Measurements from ENCODE around the gene GLI2. TPM values are rescaled to one million over a fixed set of nuclear protein-coding genes. Genes with fewer than 3 reads are reported as not detected.

Gene GLI2
- polyA plus RNA-seq, 3 donors from 2014 or later, result not detected

GRCh38 chr2:120702801-120703200 lies 32.9 kb upstream of the GLI2 start:
- no peaks in the 10 kb centered on the region for H3K36me3 Mint-ChIP-seq

GRCh38 chr2:120703330-120703994 lies 32.2 kb upstream of the GLI2 start:
- H3K27me3 Mint-ChIP-seq (ENCODE audit: low read depth in 3 of 3), result peaks cover 0 to 9% (median 0%) of the 10 kb centered on the region in 3 donors
- H3K4me3 Mint-ChIP-seq, result no peak overlapping the region
- no peaks in the 10 kb centered on the region for H3K9me3 Mint-ChIP-seq
- DNase-seq, result no peak
- H3K36me3 Mint-ChIP-seq, result no peaks in the 10 kb centered on the region
- H3K4me1 Mint-ChIP-seq, result no peaks in the 10 kb centered on the region
- no peak overlapping the region for H3K27ac Mint-ChIP-seq

More at GRCh38 chr2:120702801-120703200, 32.9 kb upstream of the GLI2 start:
- peaks cover 0 to 9% (median 0%) of the 10 kb centered on the region in 3 donors for H3K27me3 Mint-ChIP-seq (ENCODE audit: low read depth in 3 of 3)
- no peaks in the 10 kb centered on the region for H3K4me1 Mint-ChIP-seq
- H3K4me3 Mint-ChIP-seq, result no peak overlapping the region
- no peaks in the 10 kb centered on the region for H3K9me3 Mint-ChIP-seq
- no peak overlapping the region for H3K27ac Mint-ChIP-seq
- no peak for DNase-seq

GRCh38 chr2:120704696-120705095 lies 31.0 kb upstream of the GLI2 start:
- Mint-ChIP-seq H3K4me3 (no peak overlapping the region), H3K36me3 (no peaks in the 10 kb centered on the region), H3K27ac (no peak overlapping the region), H3K4me1 (no peaks in the 10 kb centered on the region), H3K9me3 (no peaks in the 10 kb centered on the region), H3K27me3 (ENCODE audit: low read depth in 3 of 3) (peaks cover 0 to 7% (median 0%) of the 10 kb centered on the region in 3 donors)
- no peak for DNase-seq

- no peaks in the 10 kb centered on the region for H3K4me1 Mint-ChIP-seq
- H3K36me3 Mint-ChIP-seq, result no peaks in the 10 kb centered on the region
- peaks cover 0 to 3% (median 2%) of the 10 kb centered on the region in 3 donors for H3K27me3 Mint-ChIP-seq (ENCODE audit: low read depth in 3 of 3)
- H3K4me3 Mint-ChIP-seq, result no peak overlapping the region
- DNase-seq, result no peak
- no peaks in the 10 kb centered on the region for H3K9me3 Mint-ChIP-seq
- no peak overlapping the region for H3K27ac Mint-ChIP-seq
Measured at GRCh38 chr2:120707816-120708215, 27.9 kb upstream of the GLI2 start.

GRCh38 chr2:120708944-120709607 lies 26.6 kb upstream of the GLI2 start:
- no peaks in the 10 kb centered on the region for H3K4me1 Mint-ChIP-seq
- no peaks in the 10 kb centered on the region for H3K9me3 Mint-ChIP-seq
- H3K27ac Mint-ChIP-seq, result no peak overlapping the region
- no peaks in the 10 kb centered on the region for H3K36me3 Mint-ChIP-seq
- H3K27me3 Mint-ChIP-seq (ENCODE audit: low read depth in 3 of 3), result peaks cover 1 to 10% (median 3%) of the 10 kb centered on the region in 3 donors
- H3K4me3 Mint-ChIP-seq, result no peak overlapping the region
- DNase-seq, result no peak

GRCh38 chr2:120709608-120710041 lies 26.0 kb upstream of the GLI2 start:
- no peak overlapping the region for H3K4me3 Mint-ChIP-seq
- no peak overlapping the region for H3K27ac Mint-ChIP-seq
- H3K4me1 Mint-ChIP-seq, result no peaks in the 10 kb centered on the region
- no peaks in the 10 kb centered on the region for H3K9me3 Mint-ChIP-seq
- no peak for DNase-seq
- H3K27me3 Mint-ChIP-seq (ENCODE audit: low read depth in 3 of 3), result peaks cover 1 to 10% (median 3%) of the 10 kb centered on the region in 3 donors
- no peaks in the 10 kb centered on the region for H3K36me3 Mint-ChIP-seq

GRCh38 chr2:120710256-120710655 lies 25.4 kb upstream of the GLI2 start:
- Mint-ChIP-seq H3K4me1 (no peaks in the 10 kb centered on the region), H3K4me3 (no peak overlapping the region), H3K9me3 (no peaks in the 10 kb centered on the region), H3K27me3 (ENCODE audit: low read depth in 3 of 3) (peaks cover 1 to 10% (median 3%) of the 10 kb centered on the region in 3 donors), H3K27ac (no peak overlapping the region), H3K36me3 (no peaks in the 10 kb centered on the region)
- DNase-seq, result no peak

GRCh38 chr2:120711694-120712093 lies 24.0 kb upstream of the GLI2 start:
- H3K9me3 Mint-ChIP-seq, result no peaks in the 10 kb centered on the region
- H3K27ac Mint-ChIP-seq, result no peak overlapping the region
- peaks cover 1 to 8% (median 3%) of the 10 kb centered on the region in 3 donors for H3K27me3 Mint-ChIP-seq (ENCODE audit: low read depth in 3 of 3)
- no peaks in the 10 kb centered on the region for H3K4me1 Mint-ChIP-seq
- no peak overlapping the region for H3K4me3 Mint-ChIP-seq
- H3K36me3 Mint-ChIP-seq, result no peaks in the 10 kb centered on the region
- DNase-seq, result no peak

- no peak for DNase-seq
- Mint-ChIP-seq H3K4me3 (no peak overlapping the region), H3K27me3 (ENCODE audit: low read depth in 3 of 3) (peaks cover 3 to 8% (median 3%) of the 10 kb centered on the region in 3 donors), H3K36me3 (no peaks in the 10 kb centered on the region), H3K9me3 (no peaks in the 10 kb centered on the region), H3K27ac (no peak overlapping the region), H3K4me1 (no peaks in the 10 kb centered on the region)
Measured at GRCh38 chr2:120712180-120712681, 23.4 kb upstream of the GLI2 start.

GRCh38 chr2:120715353-120715752 lies 20.3 kb upstream of the GLI2 start:
- H3K27me3 Mint-ChIP-seq (ENCODE audit: low read depth in 3 of 3), result peaks cover 3 to 10% (median 9%) of the 10 kb centered on the region in 3 donors
- H3K4me1 Mint-ChIP-seq, result no peaks in the 10 kb centered on the region
- H3K36me3 Mint-ChIP-seq, result no peaks in the 10 kb centered on the region
- no peak overlapping the region for H3K4me3 Mint-ChIP-seq
- no peak for DNase-seq
- no peak overlapping the region for H3K27ac Mint-ChIP-seq
- H3K9me3 Mint-ChIP-seq, result no peaks in the 10 kb centered on the region

- no peaks in the 10 kb centered on the region for H3K4me1 Mint-ChIP-seq
- peaks cover 1 to 10% (median 9%) of the 10 kb centered on the region in 3 donors for H3K27me3 Mint-ChIP-seq (ENCODE audit: low read depth in 3 of 3)
- H3K9me3 Mint-ChIP-seq, result no peaks in the 10 kb centered on the region
- H3K36me3 Mint-ChIP-seq, result no peaks in the 10 kb centered on the region
- no peak overlapping the region for H3K4me3 Mint-ChIP-seq
- no peak for DNase-seq
- H3K27ac Mint-ChIP-seq, result no peak overlapping the region
Measured at GRCh38 chr2:120715941-120716340, 19.7 kb upstream of the GLI2 start.

- Mint-ChIP-seq H3K9me3 (no peaks in the 10 kb centered on the region), H3K36me3 (no peaks in the 10 kb centered on the region), H3K4me1 (no peaks in the 10 kb centered on the region), H3K27me3 (ENCODE audit: low read depth in 3 of 3) (peaks cover 0 to 10% (median 9%) of the 10 kb centered on the region in 3 donors), H3K27ac (no peak overlapping the region), H3K4me3 (no peak overlapping the region)
- DNase-seq, result no peak
Measured at GRCh38 chr2:120716641-120717585, 18.8 kb upstream of the GLI2 start.

GRCh38 chr2:120719491-120719890 lies 16.2 kb upstream of the GLI2 start:
- no peak overlapping the region for H3K27ac Mint-ChIP-seq
- peaks cover 0 to 3% (median 0%) of the 10 kb centered on the region in 6 donors for H3K9me3 Mint-ChIP-seq
- peaks cover 3 to 12% (median 5%) of the 10 kb centered on the region in 3 donors for H3K27me3 Mint-ChIP-seq (ENCODE audit: low read depth in 3 of 3)

More at GRCh38 chr2:120719491-120719890, 16.2 kb upstream of the GLI2 start:
- H3K4me1 Mint-ChIP-seq, result no peaks in the 10 kb centered on the region
- no peak overlapping the region for H3K4me3 Mint-ChIP-seq
- peaks cover 0 to 3% (median 0%) of the 10 kb centered on the region in 3 donors for H3K36me3 Mint-ChIP-seq
- no peak for DNase-seq
